ENCODE data around the gene KIF12. TPM values are rescaled to one million over a fixed set of nuclear protein-coding genes. Genes with fewer than 3 reads are reported as not detected.
A peak's percentile ranks its signal among the peaks of the same experiment; 100 is the strongest.

The KIF12 gene
- total RNA-seq, 2 experiments from 2014 or later, result not detected

DNA sequence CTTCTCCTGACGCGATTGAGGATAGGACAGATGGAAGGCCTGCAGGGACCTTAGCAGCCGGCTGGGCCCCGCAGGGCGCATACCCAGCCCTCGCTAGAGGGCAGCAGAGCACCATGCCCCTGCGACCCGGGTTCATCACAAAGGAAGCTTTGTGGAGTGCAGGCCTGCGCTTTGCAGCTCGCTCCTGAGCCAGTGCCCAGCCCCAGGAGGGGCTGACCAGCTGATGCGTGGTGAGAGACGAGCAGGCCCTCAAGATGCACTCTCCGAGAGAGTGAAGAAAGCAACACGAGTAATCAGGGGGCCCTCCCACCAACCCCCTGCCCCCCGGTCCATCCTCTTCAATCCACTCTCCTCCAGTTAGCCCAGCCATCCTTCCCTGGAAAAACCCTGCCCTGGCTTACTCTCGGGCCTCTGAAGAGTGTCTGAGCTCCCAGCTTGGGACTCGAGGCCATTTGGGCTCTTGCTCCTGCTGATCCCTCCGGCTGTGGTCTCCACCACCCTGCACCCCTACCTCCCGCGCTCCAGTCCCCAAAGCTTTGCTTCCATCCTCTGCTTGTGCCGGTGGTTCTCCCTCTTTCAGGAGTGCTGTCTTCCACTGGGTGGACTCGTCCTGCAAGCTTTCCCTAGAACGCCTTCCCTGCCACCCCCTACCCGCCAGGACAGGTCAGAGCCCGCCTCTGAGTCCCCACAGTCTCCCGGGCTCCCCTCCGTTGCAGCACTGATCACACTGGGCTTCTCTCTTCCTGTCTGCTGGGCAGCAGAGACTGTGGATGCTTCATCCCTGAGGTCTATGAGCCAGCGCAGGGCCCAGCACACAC lies 9.1 kb upstream of the KIF12 start:
- Mint-ChIP-seq H3K36me3 (ENCODE audit: low read depth) (no peaks in the 10 kb centered on the region), H3K9me3 (no peaks in the 10 kb centered on the region), H3K4me1 (ENCODE audit: low read depth) (no peaks in the 10 kb centered on the region), H3K27me3 (peaks cover 8% of the 10 kb centered on the region), H3K4me3 (no peak overlapping the region), H3K27ac (no peak overlapping the region)
- peaks cover 0 to 8% of the 10 kb centered on the region in 2 experiments for H3K27me3 ChIP-seq (ENCODE audit: control insufficient read depth in 1 of 2, insufficient read depth in 2 of 2, low read length in 2 of 2)
- peak in 13 of 14 experiments; percentile 8 to 65 (median 31) for DNase-seq
- no peaks in the 10 kb centered on the region for H3K4me1 ChIP-seq (ENCODE audit: insufficient read depth, low read length)
- ATAC-seq (ENCODE audit: poor library complexity), result no peak
- no peaks in the 10 kb centered on the region for H3K36me3 ChIP-seq (ENCODE audit: insufficient read depth, low read length)
- TF ChIP-seq CTCF (IDR thresholded peaks at IDR 0.05), result peak; percentile 61
- CTCF ChIA-PET, result interaction anchor here (0.7 to 1.3 kb wide), 2 partner anchors 9 to 26 kb away, joined by 3 read pairs; partner anchors contain the start of gene KIF12
- H3K4me3 ChIP-seq (ENCODE audit: low read length), result no peak overlapping the region
- POLR2A ChIA-PET, result no interaction called here
- H3K9me3 ChIP-seq (ENCODE audit: control insufficient read depth in 1 of 2, insufficient read depth in 1 of 2, low read length in 2 of 2), result peaks cover 0 to 2% of the 10 kb centered on the region in 2 experiments
- H3K27ac ChIP-seq (ENCODE audit: low read depth in 1 of 2, low read length in 2 of 2), result no peak overlapping the region
- intact Hi-C loops (cut with DNase I, micrococcal nuclease), result loop anchor here in 1 of 2 experiments (2.0 kb wide), 1 partner anchor 183 kb away; no protein-coding TSS in a partner anchor

GRCh38 chr9:114107286-114108001 lies 8.4 kb upstream of the KIF12 start:
- CTCF ChIA-PET, result interaction anchor here (1.3 kb wide), 1 partner anchor 25 kb away, joined by 3 read pairs; no protein-coding TSS in a partner anchor
- ATAC-seq (ENCODE audit: poor library complexity) (no peak), DNase-seq (no peak)
- no peak for TF ChIP-seq CTCF (IDR thresholded peaks at IDR 0.05)
- Mint-ChIP-seq H3K4me3 (no peak overlapping the region), H3K9me3 (peaks cover 2% of the 10 kb centered on the region), H3K4me1 (ENCODE audit: low read depth) (no peaks in the 10 kb centered on the region), H3K36me3 (ENCODE audit: low read depth) (no peaks in the 10 kb centered on the region), H3K27ac (no peak overlapping the region), H3K27me3 (peaks cover 4% of the 10 kb centered on the region)
- Histone ChIP-seq H3K36me3 (ENCODE audit: insufficient read depth, low read length) (no peaks in the 10 kb centered on the region), H3K27me3 (ENCODE audit: control insufficient read depth in 1 of 2, insufficient read depth in 2 of 2, low read length in 2 of 2) (peaks cover 0 to 4% of the 10 kb centered on the region in 2 experiments), H3K27ac (ENCODE audit: low read depth in 1 of 2, low read length in 2 of 2) (no peak overlapping the region), H3K4me1 (ENCODE audit: insufficient read depth, low read length) (no peaks in the 10 kb centered on the region), H3K9me3 (ENCODE audit: control insufficient read depth in 1 of 2, insufficient read depth in 1 of 2, low read length in 2 of 2) (no peaks in the 10 kb centered on the region), H3K4me3 (ENCODE audit: low read length) (no peak overlapping the region)
- POLR2A ChIA-PET, result no interaction called here
- intact Hi-C loops (cut with DNase I, micrococcal nuclease), result loop anchor here in 1 of 2 experiments (2.0 kb wide), 1 partner anchor 183 kb away; no protein-coding TSS in a partner anchor

- H3K9me3 Mint-ChIP-seq, result peaks cover 6% of the 10 kb centered on the region
- intact Hi-C loops (cut with DNase I, micrococcal nuclease), result no loop called here
- no peak overlapping the region for H3K27ac ChIP-seq (ENCODE audit: low read depth in 1 of 2, low read length in 2 of 2)
- no peak overlapping the region for H3K4me3 Mint-ChIP-seq
- no peaks in the 10 kb centered on the region for H3K4me1 Mint-ChIP-seq (ENCODE audit: low read depth)
- no peaks in the 10 kb centered on the region for H3K27me3 ChIP-seq (ENCODE audit: control insufficient read depth in 1 of 2, insufficient read depth in 2 of 2, low read length in 2 of 2)
- ChIA-PET POLR2A (no interaction called here), CTCF (no interaction called here)
- no peak overlapping the region for H3K4me3 ChIP-seq (ENCODE audit: low read length)
- no peak for TF ChIP-seq CTCF (IDR thresholded peaks at IDR 0.05)
- ATAC-seq (ENCODE audit: poor library complexity) (no peak), DNase-seq (no peak)
- no peaks in the 10 kb centered on the region for H3K36me3 ChIP-seq (ENCODE audit: insufficient read depth, low read length)
- no peak overlapping the region for H3K27ac Mint-ChIP-seq
- peaks cover 16% of the 10 kb centered on the region for H3K27me3 Mint-ChIP-seq
- H3K36me3 Mint-ChIP-seq (ENCODE audit: low read depth), result no peaks in the 10 kb centered on the region
- no peaks in the 10 kb centered on the region for H3K9me3 ChIP-seq (ENCODE audit: control insufficient read depth in 1 of 2, insufficient read depth in 1 of 2, low read length in 2 of 2)
- no peaks in the 10 kb centered on the region for H3K4me1 ChIP-seq (ENCODE audit: insufficient read depth, low read length)
Measured at GRCh38 chr9:114105236-114105635, 6.1 kb upstream of the KIF12 start.
